Endothelial cell of umbilical vein (primary cell): ENCODE results near the gene CHRD.

ENCODE experiments used
- CTCF ChIP-seq, 2 donors: IDR thresholded peaks; 1 replicate in 1 of 2; 2 replicates in 1 of 2; pipeline ENCODE4 v1.5.1; 2011; ENCODE audit warnings: low read length in 2 of 2, mild to moderate bottlenecking in 2 of 2, moderate library complexity in 2 of 2, control low read depth in 1 of 2, inconsistent platforms in 1 of 2, low read depth in 1 of 2; ENCODE audit not compliant: insufficient read depth in 1 of 2; ENCODE audit errors: extremely low read depth in 1 of 2
- GATA2 ChIP-seq: IDR thresholded peaks from 2 replicates; pipeline ENCODE4 v1.7.0; 2011; ENCODE audit warnings: low read depth, mild to moderate bottlenecking, moderate library complexity, mixed read lengths, low read length; ENCODE audit not compliant: insufficient read length, insufficient read depth
- MYC ChIP-seq: IDR thresholded peaks from one replicate; pipeline ENCODE4 v1.6.1; 2011; ENCODE audit warnings: mild to moderate bottlenecking, low read depth, low read length
- POLR2A ChIP-seq: IDR thresholded peaks from 2 replicates; pipeline ENCODE4 v1.6.1; 2012; ENCODE audit warnings: low read depth, mild to moderate bottlenecking, control low read depth, low read length
- POLR2AphosphoS5 ChIP-seq: IDR thresholded peaks from 2 replicates; pipeline ENCODE4 v1.6.1; 2012; ENCODE audit warnings: low read depth, mild to moderate bottlenecking, control low read depth, low read length, moderate library complexity; ENCODE audit not compliant: insufficient read depth

- no peak for TF ChIP-seq CTCF (IDR thresholded peaks at IDR 0.05; ENCODE audit: extremely low read depth in 1 of 2, insufficient read depth in 1 of 2, low read depth in 1 of 2, low read length in 2 of 2)
- no peak for TF ChIP-seq POLR2AphosphoS5
- TF ChIP-seq MYC: no peak
- TF ChIP-seq POLR2A: no peak
- no peak for TF ChIP-seq GATA2
Observed at GRCh38 chr3:184395320-184395660, 15.4 kb downstream of the CHRD start.
